ENCODE data around the gene ZNF84. TPM values are rescaled to one million over a fixed set of nuclear protein-coding genes. Genes with fewer than 3 reads are reported as not detected.

The ZNF84 gene
- 10.9 to 15.5 TPM (median 12.9 TPM) in 5 replicates for total RNA-seq (2022; extraction: Qiagen RNA extraction; ENCODE audit: low read depth)

GRCh38 chr12:133037207-133038005, at the start of gene ZNF84:
TSS of gene ZNF84 (plus strand) at chr12:133037509. CDS start at chr12:133041468, 3,959 bp downstream.

DNA sequence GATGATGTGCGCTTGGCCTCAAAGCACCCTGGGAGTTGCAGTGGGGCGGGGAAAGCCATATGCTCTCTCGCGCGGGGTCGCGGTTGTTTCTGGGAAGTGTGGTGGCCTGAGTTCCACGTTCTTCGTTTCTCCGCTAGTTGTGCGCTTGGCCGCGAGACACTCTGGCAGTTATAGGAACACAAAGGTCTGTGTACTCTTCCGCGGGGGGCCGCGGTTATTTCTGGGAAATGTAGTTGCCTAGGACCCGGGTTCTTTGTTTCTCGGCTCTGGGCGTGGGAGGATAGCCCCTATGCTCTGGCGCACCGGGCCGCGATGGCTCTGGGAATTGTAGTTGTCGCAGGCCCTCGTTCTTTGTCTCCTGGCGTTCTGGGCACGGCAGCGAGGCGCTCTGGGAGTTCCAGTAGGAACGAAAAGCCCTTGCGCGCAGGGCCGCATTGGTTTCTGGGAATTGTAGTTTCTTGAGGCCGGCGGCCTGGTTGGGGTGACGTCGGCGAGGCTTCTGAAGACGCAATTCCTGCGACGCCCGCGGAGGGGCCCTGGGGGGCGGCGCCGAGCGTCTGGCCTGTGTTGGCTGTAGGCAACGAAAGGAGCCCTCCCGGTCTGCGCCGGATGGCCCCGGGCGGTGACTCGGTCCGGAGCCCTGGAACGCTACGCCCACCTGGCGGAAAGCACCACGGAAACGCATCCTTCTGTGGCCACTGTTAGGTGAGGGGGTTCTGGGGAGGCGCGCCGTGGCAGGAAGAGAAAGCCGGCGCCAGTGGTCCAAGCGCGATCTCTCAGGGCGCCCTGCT, 43.3 kb downstream of the ZNF84 start, which contains the start of gene ZNF140:
ZNF140 (plus strand) TSS at position 556 of the 791 bp plus-strand sequence. CDS start 398 bp downstream, outside the sequence.

Other genes starting within 250 kb of the ZNF84 start
- gene GOLGA3, start 208.6 kb upstream of the ZNF84 start, total RNA-seq (2022; extraction: Qiagen RNA extraction; ENCODE audit: low read depth), result 16.7 to 25.7 TPM (median 23.4 TPM) in 5 replicates
- 19.9 to 26.7 TPM (median 21.7 TPM) in 5 replicates for gene CHFR, start 149.9 kb upstream of the ZNF84 start, total RNA-seq (2022; extraction: Qiagen RNA extraction; ENCODE audit: low read depth)
- 2.4 to 4.3 TPM (median 3.8 TPM) in 5 replicates for gene ZNF605, start 81.2 kb upstream of the ZNF84 start, total RNA-seq (2022; extraction: Qiagen RNA extraction; ENCODE audit: low read depth)
- gene ZNF26, start 51.1 kb upstream of the ZNF84 start, total RNA-seq (2022; extraction: Qiagen RNA extraction; ENCODE audit: low read depth), result 6.8 to 10.0 TPM (median 7.6 TPM) in 5 replicates
- 8.0 to 11.6 TPM (median 8.4 TPM) in 5 replicates for gene ZNF140, start 43.4 kb downstream of the ZNF84 start, total RNA-seq (2022; extraction: Qiagen RNA extraction; ENCODE audit: low read depth)
- 0.24 to 0.41 TPM (median 0.40 TPM) in 5 replicates for gene ZNF891, start 92.8 kb downstream of the ZNF84 start, total RNA-seq (2022; extraction: Qiagen RNA extraction; ENCODE audit: low read depth)
- gene ZNF10, start 93.1 kb downstream of the ZNF84 start, total RNA-seq (2022; extraction: Qiagen RNA extraction; ENCODE audit: low read depth), result 1.1 to 3.4 TPM (median 1.6 TPM) in 5 replicates
- gene ZNF268, start 144.0 kb downstream of the ZNF84 start, total RNA-seq (2022; extraction: Qiagen RNA extraction; ENCODE audit: low read depth), result 10.7 to 19.4 TPM (median 11.5 TPM) in 5 replicates
- not detected in 5 replicates for gene ANHX, start 198.4 kb downstream of the ZNF84 start, total RNA-seq (2022; extraction: Qiagen RNA extraction; ENCODE audit: low read depth)